Measurements from ENCODE around the gene PAX7. TPM values are rescaled to one million over a fixed set of nuclear protein-coding genes. Genes with fewer than 3 reads are reported as not detected.

Gene PAX7
- total and polyA plus RNA-seq, 12 donors: not detected

DNA sequence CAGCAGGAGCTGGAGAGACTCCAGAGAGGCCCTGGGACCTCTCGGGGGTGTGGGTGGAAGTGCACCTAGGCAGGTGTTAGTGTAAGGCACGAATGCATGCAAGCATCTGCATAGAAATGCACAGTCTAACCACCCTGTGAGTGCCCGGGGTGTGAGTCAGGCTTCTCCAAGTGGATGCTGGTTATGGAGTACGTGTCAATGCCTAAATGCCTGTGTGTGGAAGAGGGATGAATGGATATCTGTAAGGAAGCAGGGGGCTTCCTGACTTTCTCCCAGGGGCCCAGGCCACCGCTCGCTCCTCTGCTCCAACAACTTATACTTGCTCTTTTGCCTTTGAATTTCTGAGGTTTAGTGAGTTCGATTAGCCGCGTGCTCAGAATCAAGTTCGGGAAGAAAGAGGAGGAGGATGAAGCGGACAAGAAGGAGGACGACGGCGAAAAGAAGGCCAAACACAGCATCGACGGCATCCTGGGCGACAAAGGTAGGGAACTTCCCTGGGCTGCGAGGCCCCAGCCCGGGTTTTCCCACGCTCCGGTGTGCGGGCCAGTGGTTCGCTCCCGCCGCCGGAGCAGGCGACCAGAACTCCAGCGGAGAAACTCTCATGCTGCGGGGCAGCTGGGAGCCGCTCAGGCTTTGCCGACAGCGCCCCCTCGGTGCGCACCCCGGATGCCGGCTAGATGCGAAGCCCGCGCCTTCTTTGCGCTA is 5.4 kb downstream of the PAX7 start:
- WGBS, 2 donors: 2% methylated on average over 40 of the region's 40 CpGs
- intact Hi-C loops (cut with DNase I): no loop called here
- Histone ChIP-seq H3K4me1 (peaks cover 0 to 8% (median 6%) of the 10 kb centered on the region in 9 donors), H3K9me3 (no peaks in the 10 kb centered on the region), H3K4me3 (no peak overlapping the region), H3K27me3 (peaks cover 41 to 100% (median 100%) of the 10 kb centered on the region in 7 donors), H3K36me3 (no peaks in the 10 kb centered on the region), H3K27ac (no peak overlapping the region)
- DNase-seq: no peak
- ATAC-seq: no peak
- TF ChIP-seq, protein P1, sequence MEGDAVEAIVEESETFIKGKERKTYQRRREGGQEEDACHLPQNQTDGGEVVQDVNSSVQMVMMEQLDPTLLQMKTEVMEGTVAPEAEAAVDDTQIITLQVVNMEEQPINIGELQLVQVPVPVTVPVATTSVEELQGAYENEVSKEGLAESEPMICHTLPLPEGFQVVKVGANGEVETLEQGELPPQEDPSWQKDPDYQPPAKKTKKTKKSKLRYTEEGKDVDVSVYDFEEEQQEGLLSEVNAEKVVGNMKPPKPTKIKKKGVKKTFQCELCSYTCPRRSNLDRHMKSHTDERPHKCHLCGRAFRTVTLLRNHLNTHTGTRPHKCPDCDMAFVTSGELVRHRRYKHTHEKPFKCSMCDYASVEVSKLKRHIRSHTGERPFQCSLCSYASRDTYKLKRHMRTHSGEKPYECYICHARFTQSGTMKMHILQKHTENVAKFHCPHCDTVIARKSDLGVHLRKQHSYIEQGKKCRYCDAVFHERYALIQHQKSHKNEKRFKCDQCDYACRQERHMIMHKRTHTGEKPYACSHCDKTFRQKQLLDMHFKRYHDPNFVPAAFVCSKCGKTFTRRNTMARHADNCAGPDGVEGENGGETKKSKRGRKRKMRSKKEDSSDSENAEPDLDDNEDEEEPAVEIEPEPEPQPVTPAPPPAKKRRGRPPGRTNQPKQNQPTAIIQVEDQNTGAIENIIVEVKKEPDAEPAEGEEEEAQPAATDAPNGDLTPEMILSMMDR (IDR thresholded peaks at IDR 0.05): no peak

DNA sequence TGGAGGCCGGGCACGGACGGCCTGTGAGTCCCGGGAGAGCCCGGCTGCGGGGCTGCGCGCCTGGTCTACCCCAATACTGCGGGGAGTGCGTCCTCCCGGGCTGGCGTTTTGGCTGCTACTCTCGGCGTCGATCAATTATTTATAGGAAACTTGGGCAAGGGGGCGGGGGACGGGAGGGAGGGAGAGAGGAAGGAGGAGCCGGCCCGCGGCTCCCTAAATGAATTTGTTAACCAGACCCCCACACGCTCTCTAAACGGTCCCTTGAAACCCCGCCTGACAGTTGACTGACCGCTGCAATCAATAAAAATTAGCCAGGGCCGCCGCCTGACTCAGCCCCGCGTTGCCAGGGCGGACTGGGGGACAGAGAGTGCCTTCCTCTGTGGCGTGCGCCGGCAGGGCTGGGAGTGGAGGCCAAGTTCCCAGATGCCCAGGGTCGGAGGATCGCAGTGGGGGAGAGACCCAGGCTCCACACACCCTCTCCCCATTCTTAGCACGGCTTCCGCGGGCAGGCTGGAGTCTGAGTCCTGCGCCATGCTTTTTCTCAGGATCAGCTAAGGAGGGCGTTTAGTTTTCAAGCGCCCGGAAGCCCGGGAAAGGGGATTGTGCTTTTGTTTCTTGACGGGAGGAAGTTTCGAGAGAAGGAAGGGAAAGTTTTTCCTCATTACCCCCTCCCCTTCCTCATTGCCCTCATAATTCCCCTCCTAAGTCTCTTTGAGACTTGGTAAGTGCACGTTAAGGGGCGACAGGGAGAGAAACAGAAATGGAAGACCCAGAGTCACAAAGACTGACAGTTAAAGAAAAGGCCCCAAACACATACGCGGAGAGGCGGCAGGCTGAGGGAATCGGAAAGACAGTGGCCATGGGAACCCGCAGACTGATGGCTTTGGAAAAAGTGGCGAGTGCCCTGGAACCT is 6.2 kb downstream of the PAX7 start:
- Histone ChIP-seq H3K27ac (no peak overlapping the region), H3K4me1 (peaks cover 0 to under 1% (median 0%) of the 10 kb centered on the region in 9 donors), H3K36me3 (no peaks in the 10 kb centered on the region), H3K27me3 (peaks cover 41 to 100% (median 100%) of the 10 kb centered on the region in 7 donors), H3K4me3 (no peak overlapping the region), H3K9me3 (no peaks in the 10 kb centered on the region)
- ATAC-seq (no peak), DNase-seq (no peak)
- TF ChIP-seq, protein P1 (IDR thresholded peaks at IDR 0.05): no peak
- 2% methylated on average over 49 to 52 of the region's 52 CpGs for WGBS, 2 donors
- intact Hi-C loops (cut with DNase I): no loop called here

DNA sequence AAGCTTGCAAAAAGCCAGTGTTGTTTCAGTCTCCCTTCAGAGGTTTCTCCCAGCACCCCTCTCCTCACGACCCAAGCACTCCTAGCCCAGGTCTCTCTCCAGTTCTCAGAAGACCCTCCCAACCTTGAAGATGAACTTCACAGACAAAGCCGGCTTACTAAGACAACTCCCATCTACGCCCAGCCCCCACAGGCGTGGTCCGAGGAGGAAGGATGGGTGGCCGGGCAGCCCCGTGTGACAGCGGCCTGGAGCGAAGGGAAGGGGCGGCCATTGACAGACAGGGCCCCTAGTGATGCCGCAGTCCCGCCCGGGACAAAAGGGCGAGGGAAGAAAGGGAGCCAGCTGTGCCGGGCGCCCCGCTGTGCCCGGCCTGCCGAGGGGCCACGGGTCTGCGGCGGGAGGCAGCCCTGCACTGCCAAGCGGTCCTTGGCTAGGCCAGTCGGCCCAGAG is 6.9 kb downstream of the PAX7 start:
- Histone ChIP-seq H3K4me3 (no peak overlapping the region), H3K27ac (no peak overlapping the region), H3K9me3 (no peaks in the 10 kb centered on the region), H3K4me1 (no peaks in the 10 kb centered on the region), H3K27me3 (peaks cover 47 to 100% (median 100%) of the 10 kb centered on the region in 7 donors), H3K36me3 (no peaks in the 10 kb centered on the region)
- ATAC-seq: no peak
- DNase-seq: no peak
- TF ChIP-seq, protein P1 (IDR thresholded peaks at IDR 0.05): no peak
- WGBS, 2 donors: 3 to 5% methylated on average over 24 of the region's 24 CpGs
- intact Hi-C loops (cut with DNase I): no loop called here

DNA sequence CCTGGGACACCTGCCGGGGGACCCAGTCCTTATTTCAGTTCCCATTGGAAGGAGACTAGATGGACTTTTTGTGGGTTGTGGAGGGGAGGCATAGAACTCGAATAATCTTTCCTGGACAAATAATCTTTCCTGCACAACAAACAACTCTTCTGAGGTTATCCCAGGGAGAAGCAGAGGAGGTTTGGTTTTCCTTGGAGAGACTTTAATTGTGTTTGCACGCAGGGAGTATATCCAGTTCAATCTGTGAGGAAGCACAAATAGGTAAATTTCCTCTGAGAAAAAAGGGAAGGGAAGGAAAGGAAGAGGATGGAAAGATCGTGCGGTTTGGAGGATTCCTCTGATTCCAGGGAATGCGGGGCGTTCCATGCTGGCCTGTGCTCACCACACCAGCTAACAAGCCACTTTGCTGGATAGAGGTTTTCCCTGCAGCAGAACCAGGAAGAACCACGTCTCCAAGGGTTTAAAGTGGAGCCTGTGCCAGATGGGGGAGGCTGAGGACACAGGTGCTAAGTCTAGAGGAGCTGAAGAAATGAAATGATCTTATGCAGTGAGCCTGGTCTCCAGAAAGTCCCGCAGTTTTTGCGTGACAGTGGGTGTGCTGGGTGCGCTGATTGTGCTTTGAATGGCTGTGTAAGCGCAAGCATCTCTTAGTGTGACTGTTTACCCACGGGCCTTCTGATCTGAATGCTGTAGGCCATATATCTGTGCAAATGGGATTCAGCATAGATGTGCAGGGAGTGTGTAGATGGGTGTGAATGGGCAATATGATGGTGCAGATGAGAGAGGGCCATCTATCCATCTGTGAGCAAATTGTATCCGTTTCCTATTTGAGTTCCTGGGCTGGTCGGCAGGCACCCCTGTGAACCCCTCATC is 7.6 kb downstream of the PAX7 start:
- intact Hi-C loops (cut with DNase I): no loop called here
- no peak for ATAC-seq
- Histone ChIP-seq H3K27ac (no peak overlapping the region), H3K36me3 (no peaks in the 10 kb centered on the region), H3K4me3 (no peak overlapping the region), H3K9me3 (no peaks in the 10 kb centered on the region), H3K4me1 (peaks cover 0 to 4% (median 0%) of the 10 kb centered on the region in 9 donors), H3K27me3 (peaks cover 48 to 100% (median 100%) of the 10 kb centered on the region in 7 donors)
- TF ChIP-seq, protein P1 (IDR thresholded peaks at IDR 0.05): no peak
- 4 to 10% methylated on average over 15 of the region's 15 CpGs for WGBS, 2 donors
- no peak for DNase-seq
